Adipocyte (in vitro differentiated cells): ENCODE data around the gene SLC4A4.

Experiments used
- DNase-seq: peaks from one replicate; pipeline ENCODE4 v3.0.0-alpha.2; 2015; ENCODE audit warnings: low read depth
- H3K27me3 ChIP-seq: replicated peaks from 2 replicates; pipeline ENCODE4 v1.7.0; 2013; ENCODE audit warnings: mild to moderate bottlenecking, low read length, moderate library complexity; ENCODE audit not compliant: control insufficient read depth, insufficient read depth
- H3K36me3 ChIP-seq: 2 replicates; pipeline ENCODE4 v1.7.0; 2013; ENCODE audit warnings: low read length, mild to moderate bottlenecking, moderate library complexity; ENCODE audit not compliant: control insufficient read depth, insufficient read depth, severe bottlenecking
- H3K4me1 ChIP-seq: 2 replicates; pipeline ENCODE4 v1.7.0; 2013; ENCODE audit warnings: mild to moderate bottlenecking, low read length, moderate library complexity; ENCODE audit not compliant: control insufficient read depth, insufficient read depth
- H3K4me3 ChIP-seq: 2 replicates; pipeline ENCODE4 v1.7.0; 2013; ENCODE audit warnings: mild to moderate bottlenecking, low read length, moderate library complexity
- H3K9ac ChIP-seq: 2 replicates; pipeline ENCODE4 v1.7.0; 2013; ENCODE audit warnings: mild to moderate bottlenecking, low read length, moderate library complexity
- H3K9me3 ChIP-seq: 2 replicates; pipeline ENCODE4 v1.7.0; 2013; ENCODE audit warnings: mild to moderate bottlenecking, low read length, moderate library complexity; ENCODE audit not compliant: control insufficient read depth

SLC4A4 gene

DNA sequence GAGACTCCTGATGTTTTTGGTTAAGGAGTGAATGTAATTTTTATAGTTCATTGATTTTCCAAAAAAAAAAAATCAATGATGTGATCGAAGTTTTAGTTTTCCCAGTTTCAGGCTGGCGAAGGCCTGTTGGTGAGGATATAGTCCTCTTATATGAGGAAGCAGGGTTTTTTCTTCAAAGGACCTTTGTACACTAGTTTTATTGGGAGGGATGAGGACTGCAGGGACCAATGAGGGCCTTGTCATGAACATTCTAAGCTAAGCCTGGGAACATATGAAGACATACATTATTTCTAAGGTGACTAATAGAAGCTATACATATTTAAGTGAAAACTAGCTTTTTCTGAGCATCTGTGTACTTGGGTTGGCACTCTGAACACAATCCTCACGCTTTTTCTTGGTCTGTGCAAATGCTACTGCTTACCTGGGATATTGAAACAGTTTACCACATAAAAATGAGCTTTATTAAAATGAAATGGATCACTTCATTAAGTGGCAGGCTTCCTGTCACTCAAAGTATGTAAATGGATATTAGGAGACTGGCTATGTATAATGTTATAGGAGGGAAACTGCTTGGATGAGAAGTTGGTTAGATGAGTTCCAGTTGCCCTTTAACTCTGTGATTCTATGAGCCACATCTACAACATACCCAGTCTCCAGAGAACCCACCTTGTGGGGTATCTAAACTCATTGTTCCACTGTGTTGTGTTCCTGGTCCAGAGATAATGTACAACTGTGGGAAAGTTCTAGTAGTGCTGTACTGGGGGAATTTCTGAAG lies 43.5 kb downstream of the SLC4A4 start:
- no peak overlapping the region for H3K9ac ChIP-seq
- no peaks in the 10 kb centered on the region for H3K9me3 ChIP-seq
- DNase-seq = no peak
- no peaks in the 10 kb centered on the region for H3K36me3 ChIP-seq
- no peaks in the 10 kb centered on the region for H3K4me1 ChIP-seq
- H3K4me3 ChIP-seq = no peak overlapping the region
- no peaks in the 10 kb centered on the region for H3K27me3 ChIP-seq

DNA sequence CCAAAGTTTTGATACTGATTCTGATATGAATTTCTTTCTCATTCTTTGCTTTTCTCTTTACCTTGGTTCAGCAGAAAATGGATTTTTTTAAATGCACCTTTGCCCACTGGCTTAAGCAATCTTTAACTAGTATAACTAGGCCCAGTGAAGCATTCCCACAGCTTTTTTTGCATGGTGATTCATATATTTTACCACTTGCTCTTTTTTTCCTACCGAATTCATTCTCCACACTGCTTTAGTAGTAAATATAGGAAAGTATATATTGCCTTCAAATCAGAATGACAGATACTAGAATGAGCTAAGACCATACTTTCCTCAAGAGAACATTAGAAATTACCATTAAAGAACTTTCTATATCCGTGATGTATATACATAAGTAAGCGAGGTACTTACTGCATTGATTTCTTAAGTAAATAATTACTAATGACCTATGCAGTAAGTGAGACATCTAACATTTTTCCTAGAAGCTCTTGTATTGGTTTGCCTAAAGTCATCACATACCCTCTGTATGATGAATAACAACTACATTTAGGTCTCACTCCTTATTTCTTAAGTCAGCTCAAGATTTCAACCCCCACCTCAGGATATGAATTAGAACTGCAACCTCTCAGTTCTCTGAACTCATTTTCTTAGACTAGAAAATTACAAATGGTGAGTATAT lies 44.2 kb downstream of the SLC4A4 start:
- Histone ChIP-seq H3K9me3 (no peaks in the 10 kb centered on the region), H3K4me1 (no peaks in the 10 kb centered on the region), H3K27me3 (no peaks in the 10 kb centered on the region), H3K4me3 (no peak overlapping the region), H3K36me3 (no peaks in the 10 kb centered on the region), H3K9ac (no peak overlapping the region)
- no peak for DNase-seq

DNA sequence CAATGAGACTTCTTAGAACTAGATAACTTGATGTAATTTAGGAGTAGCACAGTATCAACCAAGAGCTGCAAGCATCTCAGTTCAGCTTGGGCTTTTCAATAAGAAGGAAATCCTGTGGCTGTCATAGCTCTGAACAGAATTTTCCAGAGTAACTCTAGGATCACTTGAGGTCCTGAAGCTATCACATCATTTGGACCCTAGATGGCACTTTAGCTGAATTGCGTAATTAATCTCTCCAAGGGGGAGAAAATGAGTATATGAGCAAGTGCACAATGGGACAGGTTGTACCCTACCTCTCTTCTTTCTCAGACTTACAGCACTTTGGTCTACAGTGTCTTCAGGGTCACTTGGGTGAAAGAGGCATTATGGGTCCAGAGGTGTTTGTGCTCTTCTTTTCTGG lies 45.2 kb downstream of the SLC4A4 start:
- H3K9me3 ChIP-seq = no peaks in the 10 kb centered on the region
- no peaks in the 10 kb centered on the region for H3K4me1 ChIP-seq
- no peak overlapping the region for H3K4me3 ChIP-seq
- no peak for DNase-seq
- no peak overlapping the region for H3K9ac ChIP-seq
- H3K36me3 ChIP-seq = no peaks in the 10 kb centered on the region
- no peaks in the 10 kb centered on the region for H3K27me3 ChIP-seq

DNA sequence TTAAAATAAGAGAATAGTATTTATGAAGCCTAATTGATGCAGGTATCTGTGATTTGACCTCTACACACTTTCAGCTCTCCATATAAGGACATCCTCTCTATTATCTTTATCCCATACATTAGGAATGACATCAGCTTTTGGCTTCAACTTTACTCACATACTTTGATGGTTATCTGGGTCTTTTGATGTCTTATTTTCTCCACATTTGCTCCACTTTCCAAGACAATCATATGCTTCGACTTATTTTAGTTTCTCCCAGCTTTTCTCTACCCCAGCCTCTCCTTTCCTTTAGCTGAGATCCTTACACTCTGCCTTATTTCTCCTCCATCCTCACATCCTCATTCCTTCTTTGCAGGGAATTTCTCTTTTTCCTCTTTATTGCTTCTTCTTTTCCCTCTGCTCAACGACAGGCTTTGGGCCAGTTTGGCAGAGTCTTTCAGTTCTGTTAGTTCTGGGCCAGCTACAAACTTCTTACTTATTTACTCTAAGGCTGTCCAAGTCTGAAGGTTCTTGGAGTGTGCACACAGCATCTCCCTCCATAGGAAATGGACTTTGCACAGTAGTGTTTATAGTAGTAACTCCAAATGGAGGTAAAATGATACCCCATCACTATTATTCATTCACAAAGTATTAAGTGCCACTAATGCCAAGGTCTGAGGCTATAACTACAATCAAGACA lies 50.5 kb downstream of the SLC4A4 start:
- Histone ChIP-seq H3K9ac (no peak overlapping the region), H3K4me1 (no peaks in the 10 kb centered on the region), H3K4me3 (no peak overlapping the region), H3K36me3 (no peaks in the 10 kb centered on the region), H3K27me3 (no peaks in the 10 kb centered on the region), H3K9me3 (no peaks in the 10 kb centered on the region)
- DNase-seq = peak; percentile 39

DNA sequence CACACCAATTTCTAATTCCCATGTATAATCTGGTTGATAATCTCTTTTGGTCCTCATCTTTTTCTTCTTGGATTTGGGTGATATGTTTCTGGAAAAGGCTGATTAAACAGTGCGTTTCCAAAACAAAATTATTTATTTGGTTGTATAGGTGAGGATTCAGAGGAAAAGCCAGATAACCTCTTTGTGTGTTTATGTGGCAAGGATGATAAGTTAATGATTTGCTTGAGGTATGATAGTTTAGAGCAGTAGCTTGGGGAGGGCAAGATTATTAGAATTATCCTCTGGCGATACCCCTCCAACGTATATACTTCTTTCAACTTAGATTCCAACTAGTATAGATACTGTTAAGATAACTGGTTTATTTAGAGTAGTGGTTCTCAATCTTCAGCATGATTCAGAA lies 53.3 kb downstream of the SLC4A4 start:
- no peak for DNase-seq
- Histone ChIP-seq H3K9me3 (no peaks in the 10 kb centered on the region), H3K27me3 (no peaks in the 10 kb centered on the region), H3K4me1 (no peaks in the 10 kb centered on the region), H3K4me3 (no peak overlapping the region), H3K9ac (no peak overlapping the region), H3K36me3 (no peaks in the 10 kb centered on the region)

DNA sequence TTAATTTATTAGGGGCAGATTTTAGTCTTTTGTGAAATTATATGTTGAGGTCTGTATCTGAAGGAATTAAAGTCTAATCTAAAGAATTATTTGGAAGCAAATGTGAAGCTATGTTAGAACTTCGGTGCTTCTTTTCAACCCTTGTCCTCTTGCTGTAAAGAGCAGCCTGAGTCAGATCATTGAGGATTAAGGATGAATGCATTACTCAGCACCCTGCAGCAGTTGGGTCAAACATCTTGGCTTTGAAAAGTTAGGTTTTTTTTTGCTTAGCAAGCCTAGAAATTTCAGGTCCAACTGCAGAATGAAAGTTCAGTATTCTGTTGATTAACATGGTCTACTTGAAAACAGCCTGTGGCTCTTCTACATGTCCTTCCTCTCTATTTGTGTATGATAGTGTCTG lies 57.6 kb downstream of the SLC4A4 start:
- peak; percentile 73 for DNase-seq
- Histone ChIP-seq H3K4me1 (no peaks in the 10 kb centered on the region), H3K36me3 (no peaks in the 10 kb centered on the region), H3K9me3 (no peaks in the 10 kb centered on the region), H3K27me3 (no peaks in the 10 kb centered on the region), H3K9ac (no peak overlapping the region), H3K4me3 (no peak overlapping the region)

DNA sequence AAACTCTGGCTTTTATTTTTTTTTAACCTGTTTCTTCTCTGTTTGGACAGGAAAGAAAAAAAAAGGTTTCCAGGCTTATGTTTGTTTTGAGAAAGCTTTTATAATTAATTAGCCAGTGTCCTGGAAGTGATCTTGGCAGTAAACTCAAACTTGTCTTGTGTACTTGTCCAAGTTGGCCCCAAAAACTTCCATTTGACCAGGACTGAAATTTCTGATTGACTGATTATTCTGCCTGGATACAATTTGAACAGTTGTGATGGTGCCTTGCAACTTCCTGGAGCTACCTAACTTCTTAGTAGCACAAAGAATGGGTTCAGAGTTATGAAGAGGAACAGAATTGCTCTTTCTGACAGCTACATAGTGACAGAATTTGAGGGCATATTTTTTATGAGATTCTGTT lies 62.0 kb downstream of the SLC4A4 start:
- DNase-seq = no peak
- no peak overlapping the region for H3K9ac ChIP-seq

DNA sequence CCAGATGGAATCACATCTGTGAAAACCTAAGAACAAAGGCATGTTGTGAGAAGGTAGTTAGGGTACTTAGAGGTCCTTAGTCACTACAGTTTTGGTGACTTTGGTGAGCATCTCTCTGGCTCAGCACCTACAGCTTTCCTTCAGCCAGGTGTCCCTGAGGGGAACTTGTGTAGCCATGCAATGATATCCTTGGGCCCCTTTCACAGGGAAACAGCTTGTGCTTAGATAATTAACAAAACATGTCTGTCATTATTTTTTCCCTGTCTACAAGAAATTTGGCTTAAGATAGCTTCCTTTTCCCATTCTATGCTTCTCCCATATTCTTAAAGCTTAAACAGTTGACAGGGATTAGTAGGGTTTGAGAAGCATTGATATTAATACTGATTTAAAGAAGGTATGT lies 63.8 kb downstream of the SLC4A4 start:
- no peaks in the 10 kb centered on the region for H3K4me1 ChIP-seq
- H3K36me3 ChIP-seq = no peaks in the 10 kb centered on the region
- no peak overlapping the region for H3K4me3 ChIP-seq
- DNase-seq = no peak
- no peaks in the 10 kb centered on the region for H3K27me3 ChIP-seq
- no peak overlapping the region for H3K9ac ChIP-seq
- H3K9me3 ChIP-seq = no peaks in the 10 kb centered on the region

More for the DNA sequence above, 62.0 kb downstream of the SLC4A4 start:
- no peaks in the 10 kb centered on the region for H3K27me3 ChIP-seq
- H3K4me1 ChIP-seq = no peaks in the 10 kb centered on the region
- H3K4me3 ChIP-seq = no peak overlapping the region
- H3K36me3 ChIP-seq = no peaks in the 10 kb centered on the region
- H3K9me3 ChIP-seq = no peaks in the 10 kb centered on the region

DNA sequence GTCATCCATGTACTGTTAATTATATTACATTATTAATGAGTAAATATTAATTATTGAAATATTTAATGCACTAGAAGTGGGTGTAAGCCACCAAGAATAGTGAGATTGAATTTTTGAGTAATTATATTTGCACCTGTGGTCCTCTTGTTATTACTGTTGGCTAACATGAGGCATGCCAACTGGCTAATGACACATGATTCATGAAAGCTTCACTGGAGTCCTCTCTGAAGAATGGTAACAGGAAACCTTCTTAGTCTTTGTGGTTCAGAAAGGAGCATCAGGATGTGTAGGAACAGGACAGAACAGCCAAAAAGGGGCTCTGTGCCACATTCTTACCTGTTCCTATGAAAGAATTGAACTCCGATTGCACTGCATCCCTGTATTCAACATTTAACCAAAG lies 65.2 kb downstream of the SLC4A4 start:
- Histone ChIP-seq H3K27me3 (no peaks in the 10 kb centered on the region), H3K36me3 (no peaks in the 10 kb centered on the region), H3K4me3 (no peak overlapping the region), H3K9ac (no peak overlapping the region), H3K4me1 (no peaks in the 10 kb centered on the region), H3K9me3 (peaks cover 8% of the 10 kb centered on the region)
- DNase-seq = no peak

DNA sequence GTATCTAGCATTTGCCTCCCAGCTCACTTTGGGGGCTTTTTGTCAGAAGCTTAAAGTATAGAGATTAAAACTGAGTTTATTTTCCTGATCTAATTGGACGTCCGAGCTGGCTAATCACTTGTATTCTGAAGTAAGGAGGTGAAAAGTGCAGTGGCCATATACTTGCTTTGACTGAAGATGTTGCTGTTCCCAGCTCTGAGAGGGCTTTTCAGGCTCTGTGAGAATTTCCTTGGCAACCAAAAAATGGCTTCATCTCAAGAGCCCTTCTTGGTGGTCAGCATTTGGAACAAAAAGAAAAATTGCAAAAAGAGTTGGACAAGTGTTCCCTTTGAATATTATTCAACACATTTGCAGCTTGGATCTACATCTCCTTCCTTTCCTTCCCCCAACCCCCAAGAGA lies 67.0 kb downstream of the SLC4A4 start:
- no peak for DNase-seq
- no peak overlapping the region for H3K4me3 ChIP-seq
- H3K4me1 ChIP-seq = no peaks in the 10 kb centered on the region
- H3K27me3 ChIP-seq = no peaks in the 10 kb centered on the region
- H3K9ac ChIP-seq = no peak overlapping the region
- H3K9me3 ChIP-seq = peaks cover 14% of the 10 kb centered on the region
- no peaks in the 10 kb centered on the region for H3K36me3 ChIP-seq

DNA sequence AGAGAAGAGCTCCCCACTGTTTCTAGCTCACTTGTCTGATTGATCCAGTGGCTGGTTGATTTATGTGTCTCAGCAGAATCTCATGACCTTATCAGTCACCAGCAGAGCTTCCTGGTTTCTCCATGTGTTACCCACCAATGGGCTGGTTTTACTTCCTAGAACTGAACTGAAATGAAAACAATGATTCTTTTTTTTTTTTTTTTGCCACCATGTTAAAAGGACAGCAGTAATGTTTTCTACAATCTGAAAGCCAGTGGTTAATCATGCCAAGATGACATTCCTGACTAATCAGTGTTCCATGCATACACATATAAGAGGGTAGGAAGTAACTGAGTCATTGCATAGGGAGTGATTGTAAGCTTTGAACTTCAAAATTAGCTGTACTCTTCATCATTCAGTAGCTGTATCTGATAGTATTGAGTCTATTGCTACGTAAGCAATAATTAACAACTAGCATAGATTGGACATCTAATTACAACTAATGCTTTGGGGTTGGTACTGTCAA lies 67.7 kb downstream of the SLC4A4 start:
- peak; percentile 23 for DNase-seq
- Histone ChIP-seq H3K4me3 (no peak overlapping the region), H3K36me3 (no peaks in the 10 kb centered on the region), H3K9ac (no peak overlapping the region), H3K9me3 (peaks cover 14% of the 10 kb centered on the region), H3K4me1 (no peaks in the 10 kb centered on the region), H3K27me3 (no peaks in the 10 kb centered on the region)
